Peyer's patch (tissue), 4 donors: ENCODE measurements around the gene SLC29A4.

Experiments
- POLR2A ChIP-seq, 2 donors: fragments of 450-650 bp; IDR thresholded peaks; one replicate each; pipeline ENCODE4 v1.5.1; 2017; ENCODE audit warnings: antibody characterized with exemption in 2 of 2, mild to moderate bottlenecking in 2 of 2, moderate library complexity in 2 of 2
- TF ChIP-seq, protein P1 (sequence below), 6 experiments: fragments of 450-650 bp in 4 of 6; fragments of 200-600 bp in 2 of 6; sonication (generic) in 1 of 6; IDR thresholded peaks; one replicate each; pipeline ENCODE4 v1.5.1; 2017 to 2019; ENCODE audit warnings: antibody characterized with exemption in 6 of 6, mild to moderate bottlenecking in 3 of 6, moderate library complexity in 1 of 6

DNA sequence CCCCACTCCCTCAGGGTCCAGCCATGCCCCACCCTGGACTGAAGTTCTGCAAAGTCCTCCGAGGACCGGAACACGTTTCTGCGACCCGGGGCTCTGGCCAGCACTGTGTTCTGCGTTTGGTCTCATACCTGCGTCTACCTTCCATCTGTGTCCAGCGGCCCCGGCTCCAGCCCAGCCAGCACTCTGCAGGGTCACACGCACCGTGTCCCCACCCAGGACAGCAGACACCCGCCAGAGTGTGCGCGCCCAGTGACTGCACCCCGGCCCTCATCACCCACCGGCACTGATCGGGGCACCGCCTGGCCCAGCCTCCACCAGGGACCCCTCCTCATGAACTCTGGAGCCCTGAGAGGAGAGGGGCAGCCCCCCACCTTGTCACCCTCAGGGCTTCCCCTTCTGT, 20.3 kb downstream of the SLC29A4 start:
- TF ChIP-seq, protein P1, sequence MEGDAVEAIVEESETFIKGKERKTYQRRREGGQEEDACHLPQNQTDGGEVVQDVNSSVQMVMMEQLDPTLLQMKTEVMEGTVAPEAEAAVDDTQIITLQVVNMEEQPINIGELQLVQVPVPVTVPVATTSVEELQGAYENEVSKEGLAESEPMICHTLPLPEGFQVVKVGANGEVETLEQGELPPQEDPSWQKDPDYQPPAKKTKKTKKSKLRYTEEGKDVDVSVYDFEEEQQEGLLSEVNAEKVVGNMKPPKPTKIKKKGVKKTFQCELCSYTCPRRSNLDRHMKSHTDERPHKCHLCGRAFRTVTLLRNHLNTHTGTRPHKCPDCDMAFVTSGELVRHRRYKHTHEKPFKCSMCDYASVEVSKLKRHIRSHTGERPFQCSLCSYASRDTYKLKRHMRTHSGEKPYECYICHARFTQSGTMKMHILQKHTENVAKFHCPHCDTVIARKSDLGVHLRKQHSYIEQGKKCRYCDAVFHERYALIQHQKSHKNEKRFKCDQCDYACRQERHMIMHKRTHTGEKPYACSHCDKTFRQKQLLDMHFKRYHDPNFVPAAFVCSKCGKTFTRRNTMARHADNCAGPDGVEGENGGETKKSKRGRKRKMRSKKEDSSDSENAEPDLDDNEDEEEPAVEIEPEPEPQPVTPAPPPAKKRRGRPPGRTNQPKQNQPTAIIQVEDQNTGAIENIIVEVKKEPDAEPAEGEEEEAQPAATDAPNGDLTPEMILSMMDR (IDR thresholded peaks at IDR 0.05), result no peak
- no peak for TF ChIP-seq POLR2A (IDR thresholded peaks at IDR 0.05)
